GM18520 (cell line): Measurements from ENCODE around the gene ITPK1.

Source experiments
- ATAC-seq: cut with Tn5 transposase; IDR thresholded peaks from one replicate; pipeline ENCODE4 v1.9.1; 2021; ENCODE audit not compliant: unreplicated experiment

Gene ITPK1

GRCh38 chr14:92973798-92974372, 141.8 kb downstream of the ITPK1 start:
- ATAC-seq, result no peak

GRCh38 chr14:92973261-92973797, 142.4 kb downstream of the ITPK1 start:
- no peak for ATAC-seq

GRCh38 chr14:92971601-92972180, 144.0 kb downstream of the ITPK1 start:
- no peak for ATAC-seq

- ATAC-seq, result no peak
Observed at GRCh38 chr14:92970271-92970670, 145.5 kb downstream of the ITPK1 start.

- ATAC-seq, result no peak
Observed at GRCh38 chr14:92969871-92970270, 145.9 kb downstream of the ITPK1 start.

GRCh38 chr14:92969430-92969829, 146.3 kb downstream of the ITPK1 start:
- ATAC-seq, result no peak

GRCh38 chr14:92968291-92969020, 147.3 kb downstream of the ITPK1 start:
- no peak for ATAC-seq

GRCh38 chr14:92967346-92967926, 148.3 kb downstream of the ITPK1 start:
- no peak for ATAC-seq

GRCh38 chr14:92965281-92965680, 150.4 kb downstream of the ITPK1 start:
- no peak for ATAC-seq

- ATAC-seq, result no peak
Observed at GRCh38 chr14:92964124-92965109, 151.3 kb downstream of the ITPK1 start.

GRCh38 chr14:92963301-92964123, 152.2 kb downstream of the ITPK1 start:
- ATAC-seq, result no peak

GRCh38 chr14:92962831-92963095, 153.0 kb downstream of the ITPK1 start:
- no peak for ATAC-seq

- ATAC-seq, result no peak
Observed at GRCh38 chr14:92962031-92962830, 153.5 kb downstream of the ITPK1 start.

GRCh38 chr14:92961567-92961855, 154.2 kb downstream of the ITPK1 start:
- no peak for ATAC-seq

- no peak for ATAC-seq
Observed at GRCh38 chr14:92960706-92961566, 154.8 kb downstream of the ITPK1 start.

- no peak for ATAC-seq
Observed at GRCh38 chr14:92959761-92960680, 155.7 kb downstream of the ITPK1 start.

- ATAC-seq, result no peak
Observed at GRCh38 chr14:92959189-92959531, 156.6 kb downstream of the ITPK1 start.
